GM23338 (cell line): ENCODE results near the gene DR1. TPM values are rescaled to one million over a fixed set of nuclear protein-coding genes. Genes with fewer than 3 reads are reported as not detected.

ENCODE experiments used
- ATAC-seq: fragments of 200-7000 bp; cut with Tn5 transposase; 3 replicates; pipeline ENCODE4 v1.9.1; 2020
- DNase-seq: peaks from one replicate; pipeline ENCODE4 v3.0.0-alpha.2; 2015; ENCODE audit warnings: low spot score
- H2AFZ ChIP-seq: fragments of 200-600 bp; sonication (generic); 2 replicates; pipeline ENCODE4 v1.8.0; 2016; ENCODE audit warnings: antibody characterized with exemption, mild to moderate bottlenecking, moderate library complexity
- H3F3A ChIP-seq: fragments of 200-600 bp; sonication (generic); replicated peaks from 2 replicates; pipeline ENCODE4 v1.8.0; 2017; ENCODE audit warnings: antibody characterized with exemption, mixed run types, low read depth
- H3K27ac ChIP-seq: fragments of 200-600 bp; sonication (generic); 2 replicates; pipeline ENCODE4 v1.6.1; 2016; ENCODE audit warnings: low read depth
- H3K27me3 ChIP-seq: fragments of 200-600 bp; sonication (generic); 2 replicates; pipeline ENCODE4 v1.8.0; 2016; ENCODE audit warnings: mild to moderate bottlenecking, mixed run types, moderate library complexity; ENCODE audit not compliant: insufficient read depth
- H3K36me3 ChIP-seq: fragments of 200-600 bp; sonication (generic); 2 replicates; pipeline ENCODE4 v1.8.0; 2016; ENCODE audit warnings: mild to moderate bottlenecking; ENCODE audit not compliant: insufficient read depth
- H3K4me1 ChIP-seq: fragments of 200-600 bp; sonication (generic); 2 replicates; pipeline ENCODE4 v1.8.0; 2016; ENCODE audit warnings: mild to moderate bottlenecking, moderate library complexity; ENCODE audit not compliant: insufficient read depth
- H3K4me2 ChIP-seq: fragments of 200-600 bp; sonication (generic); 2 replicates; pipeline ENCODE4 v1.7.1; 2017; ENCODE audit warnings: mixed run types
- H3K4me3 ChIP-seq: fragments of 200-600 bp; sonication (generic); 2 replicates; pipeline ENCODE4 v1.6.1; 2016; ENCODE audit warnings: mixed run types
- H3K79me2 ChIP-seq: fragments of 200-600 bp; sonication (generic); replicated peaks from 2 replicates; pipeline ENCODE4 v1.8.0; 2017; ENCODE audit warnings: mild to moderate bottlenecking; ENCODE audit not compliant: insufficient read depth
- H3K9me2 ChIP-seq: fragments of 200-600 bp; sonication (generic); 2 replicates; pipeline ENCODE4 v1.8.0; 2017; ENCODE audit not compliant: insufficient read depth
- H4K20me1 ChIP-seq: fragments of 200-600 bp; sonication (generic); replicated peaks from 2 replicates; pipeline ENCODE4 v1.8.0; 2017; ENCODE audit warnings: mild to moderate bottlenecking; ENCODE audit not compliant: insufficient read depth
- H3K27ac Mint-ChIP-seq: 2 replicates; pipeline ENCODE4 v1.8.0; 2020; ENCODE audit warnings: inconsistent platforms, mild to moderate bottlenecking, moderate library complexity, mixed read lengths
- H3K27me3 Mint-ChIP-seq: 3 replicates; pipeline ENCODE4 v1.8.0; 2022; ENCODE audit warnings: low read depth, mild to moderate bottlenecking, moderate library complexity, mixed read lengths, inconsistent platforms; ENCODE audit not compliant: insufficient read depth, poor library complexity
- H3K36me3 Mint-ChIP-seq: 3 replicates; pipeline ENCODE4 v1.8.0; 2021; ENCODE audit warnings: low read depth, mild to moderate bottlenecking, inconsistent platforms, moderate library complexity, mixed read lengths
- H3K4me1 Mint-ChIP-seq: 3 replicates; pipeline ENCODE4 v1.8.0; 2020; ENCODE audit warnings: mild to moderate bottlenecking, inconsistent platforms, mixed read lengths
- H3K4me3 Mint-ChIP-seq: 3 replicates; pipeline ENCODE4 v1.8.0; 2021; ENCODE audit warnings: moderate library complexity, mild to moderate bottlenecking, inconsistent platforms, mixed read lengths
- H3K9me3 Mint-ChIP-seq: 3 replicates; pipeline ENCODE4 v1.8.0; 2020; ENCODE audit warnings: moderate library complexity, mild to moderate bottlenecking, inconsistent platforms, mixed read lengths
- CREB1 ChIP-seq: fragments of 250-450 bp; sonication (Bioruptor Pico); IDR thresholded peaks from 2 replicates; pipeline ENCODE4 v1.5.0; 2020; ENCODE audit warnings: low read depth, mild to moderate bottlenecking, moderate library complexity
- ETS1 ChIP-seq: IDR thresholded peaks from 2 replicates; pipeline ENCODE4 v1.6.1; 2016; ENCODE audit warnings: antibody characterized with exemption
- EZH2 ChIP-seq: fragments of 200-600 bp; sonication (generic); IDR thresholded peaks from one replicate; pipeline ENCODE4 v1.8.0; 2017; ENCODE audit warnings: antibody characterized with exemption, mild to moderate bottlenecking, low read depth; ENCODE audit not compliant: unreplicated experiment
- EZH2phosphoT487 ChIP-seq: fragments of 200-600 bp; sonication (generic); IDR thresholded peaks from one replicate; pipeline ENCODE4 v1.8.1; 2018; ENCODE audit warnings: antibody characterized with exemption; ENCODE audit not compliant: unreplicated experiment
- JUNB ChIP-seq: IDR thresholded peaks from one replicate; pipeline ENCODE4 v1.6.1; 2016; ENCODE audit warnings: antibody characterized with exemption; ENCODE audit not compliant: unreplicated experiment
- NANOG ChIP-seq: IDR thresholded peaks from 2 replicates; pipeline ENCODE4 v1.6.1; 2016; ENCODE audit warnings: antibody characterized with exemption, borderline replicate concordance
- POLR2AphosphoS5 ChIP-seq: IDR thresholded peaks from 2 replicates; pipeline ENCODE4 v1.6.1; 2016; ENCODE audit warnings: antibody characterized with exemption, low read depth
- ZNF114 ChIP-seq: fragments of 250-450 bp; sonication (Bioruptor Pico); IDR thresholded peaks from 2 replicates; pipeline ENCODE4 v1.5.0; 2020; ENCODE audit warnings: mild to moderate bottlenecking, moderate library complexity
- ZNF331 ChIP-seq: fragments of 250-450 bp; sonication (Bioruptor Pico); IDR thresholded peaks from 2 replicates; pipeline ENCODE4 v1.5.0; 2020; ENCODE audit warnings: low read depth, mild to moderate bottlenecking, moderate library complexity
- ZNF462 ChIP-seq: fragments of 250-450 bp; sonication (Bioruptor Pico); IDR thresholded peaks from 2 replicates; pipeline ENCODE4 v1.5.0; 2020; ENCODE audit warnings: mild to moderate bottlenecking, moderate library complexity
- polyA plus RNA-seq: library from polyadenylated mRNA; unstranded; fragments of >200 nt; fragmentation: Nextera tagmentation; extraction: Ambion mirVana; gene quantifications from 2 replicates; pipeline ENCODE4 v1.2.1, GENCODE V29; 2016
- total RNA-seq: library from RNA; depleted of rRNA; stranded (reverse); fragments of >200 nt; shearing (Covaris generic); gene quantifications from 2 replicates; pipeline ENCODE4 v1.2.3, GENCODE V29; 2014

DR1 gene
- total and polyA plus RNA-seq, 2 experiments from 2014 or later: 20.9 to 61.2 TPM

GRCh38 chr1:93344886-93345632, 648 bp upstream of the DR1 start:
- H3K27me3 Mint-ChIP-seq: peaks cover 9% of the 10 kb centered on the region
- peak overlapping the region; percentile 98 for H3K27ac Mint-ChIP-seq

GRCh38 chr1:93346421-93346993, 800 bp downstream of the DR1 start:
- DNase-seq: peak; percentile 36
- Histone ChIP-seq H3K4me1 (peaks cover 19% of the 10 kb centered on the region), H3K79me2 (peaks cover 56% of the 10 kb centered on the region), H3K4me2 (peak overlapping the region; percentile 83), H3K4me3 (peak overlapping the region; percentile 87), H3K9me2 (no peaks in the 10 kb centered on the region), H3K27ac (peak overlapping the region; percentile 99), H2AFZ (peak overlapping the region; percentile 79), H3F3A (peaks cover 6% of the 10 kb centered on the region), H4K20me1 (peaks cover 21% of the 10 kb centered on the region), H3K27me3 (no peaks in the 10 kb centered on the region), H3K36me3 (no peaks in the 10 kb centered on the region; the same call in 1 of the 2 replicates)
- H3K27ac Mint-ChIP-seq: peak overlapping the region; percentile 93
- peaks cover 2% of the 10 kb centered on the region; the same call in 2 of the 3 replicates for H3K36me3 Mint-ChIP-seq
- no peak for TF ChIP-seq POLR2AphosphoS5
- no peak for TF ChIP-seq EZH2phosphoT487
- no peak for TF ChIP-seq JUNB
- TF ChIP-seq ETS1: no peak
- TF ChIP-seq ZNF331 (CRISPR knock-in tag): no peak
- TF ChIP-seq ZNF462 (CRISPR knock-in tag): no peak
- TF ChIP-seq CREB1 (CRISPR knock-in tag): no peak
- no peak for TF ChIP-seq ZNF114
- no peak for TF ChIP-seq EZH2
- ATAC-seq: peak; percentile 5
- peak overlapping the region; percentile 90 for H3K4me3 Mint-ChIP-seq
- no peaks in the 10 kb centered on the region for H3K9me3 Mint-ChIP-seq
- peaks cover 9% of the 10 kb centered on the region for H3K27me3 Mint-ChIP-seq
- peaks cover 15% of the 10 kb centered on the region; the same call in 2 of the 3 replicates for H3K4me1 Mint-ChIP-seq

More at GRCh38 chr1:93344886-93345632, 648 bp upstream of the DR1 start:
- peak overlapping the region; percentile 87 for H3K4me3 ChIP-seq
- no peaks in the 10 kb centered on the region; the same call in 1 of the 2 replicates for H3K36me3 ChIP-seq
- peak overlapping the region; percentile 89 for H2AFZ ChIP-seq
- Mint-ChIP-seq H3K9me3 (no peaks in the 10 kb centered on the region), H3K4me3 (peak overlapping the region; percentile 90), H3K36me3 (peaks cover 2% of the 10 kb centered on the region; the same call in 2 of the 3 replicates), H3K4me1 (peaks cover 13% of the 10 kb centered on the region; the same call in 2 of the 3 replicates)
- peaks cover 21% of the 10 kb centered on the region for H4K20me1 ChIP-seq
- no peaks in the 10 kb centered on the region for H3K9me2 ChIP-seq
- no peaks in the 10 kb centered on the region for H3K27me3 ChIP-seq
- H3K4me1 ChIP-seq: peaks cover 28% of the 10 kb centered on the region
- DNase-seq: no peak
- H3K27ac ChIP-seq: peak overlapping the region; percentile 99
- ATAC-seq: no peak
- H3K4me2 ChIP-seq: peak overlapping the region; percentile 83
- no peak for TF ChIP-seq ETS1
- TF ChIP-seq NANOG: no peak
- peaks cover 6% of the 10 kb centered on the region for H3F3A ChIP-seq
- H3K79me2 ChIP-seq: peaks cover 41% of the 10 kb centered on the region
